K562 (cell line): ENCODE data around the gene IRGQ.

Experiments
- FOXA1 ChIP-seq: fragments of 450-650 bp; IDR thresholded peaks from 2 replicates; pipeline ENCODE4 v1.6.1; 2016; ENCODE audit warnings: mild to moderate bottlenecking, borderline replicate concordance
- GABPA ChIP-seq: fragments of 200-800 bp; sonication (Bioruptor generic); conservative IDR thresholded peaks from 2 replicates; pipeline ENCODE4 v1.6.1; 2016; ENCODE audit warnings: low read depth, missing genetic modification characterization, missing compliant biosample characterization
- TCF7L2 ChIP-seq: fragments of 150-350 bp; IDR thresholded peaks from 2 replicates; pipeline ENCODE4 v1.6.1; 2016; ENCODE audit warnings: low read depth, mild to moderate bottlenecking, low read length, moderate library complexity
- ZBTB1 ChIP-seq: sonication (generic); formaldehyde crosslinking; IDR thresholded peaks from 2 replicates; pipeline ENCODE4 v1.8.1; 2023; ENCODE audit warnings: missing genetic modification reagents, low read depth, mild to moderate bottlenecking, borderline replicate concordance

GRCh38 chr19:43551399-43552197, 44.3 kb downstream of the IRGQ start:
- TF ChIP-seq TCF7L2 (no peak), ZBTB1 (CRISPR knock-in tag) (no peak), FOXA1 (no peak), GABPA (no peak)
